Measurements from ENCODE around the gene CS. TPM values are rescaled to one million over a fixed set of nuclear protein-coding genes. Genes with fewer than 3 reads are reported as not detected.

The CS gene
- total RNA-seq, 1 donor from 2014 or later = 302 TPM

DNA sequence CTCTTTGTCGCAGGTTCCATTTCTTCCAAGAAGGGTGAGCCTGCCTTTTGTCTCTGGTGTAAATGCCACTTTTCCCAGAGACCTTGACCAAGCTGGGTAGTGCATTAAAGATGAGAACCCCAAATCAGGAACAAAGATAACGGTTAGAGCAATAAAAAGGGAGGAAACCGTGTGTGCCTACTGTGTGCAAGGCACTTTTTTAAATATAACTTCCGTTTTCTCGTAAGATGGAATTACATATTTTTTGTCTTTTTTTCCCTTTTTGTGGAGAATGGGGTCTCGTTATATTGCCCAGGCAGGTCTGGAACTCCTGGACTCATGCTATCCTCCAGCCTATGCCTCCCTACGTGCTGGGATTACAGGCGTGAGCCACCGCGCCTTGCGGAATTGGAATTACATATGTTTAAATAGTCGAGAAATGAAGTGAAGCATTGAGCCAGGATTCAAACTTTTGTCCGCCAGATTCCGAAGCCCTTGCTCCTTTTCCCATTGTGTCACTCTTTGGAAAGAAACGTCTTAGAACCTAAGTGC is 76.5 kb downstream of the CS start:
- H3K36me3 Mint-ChIP-seq (ENCODE audit: low read depth) = no peaks in the 10 kb centered on the region
- H3K4me1 Mint-ChIP-seq = peaks cover 46% of the 10 kb centered on the region
- H3K4me3 Mint-ChIP-seq = peak overlapping the region; percentile 90

DNA sequence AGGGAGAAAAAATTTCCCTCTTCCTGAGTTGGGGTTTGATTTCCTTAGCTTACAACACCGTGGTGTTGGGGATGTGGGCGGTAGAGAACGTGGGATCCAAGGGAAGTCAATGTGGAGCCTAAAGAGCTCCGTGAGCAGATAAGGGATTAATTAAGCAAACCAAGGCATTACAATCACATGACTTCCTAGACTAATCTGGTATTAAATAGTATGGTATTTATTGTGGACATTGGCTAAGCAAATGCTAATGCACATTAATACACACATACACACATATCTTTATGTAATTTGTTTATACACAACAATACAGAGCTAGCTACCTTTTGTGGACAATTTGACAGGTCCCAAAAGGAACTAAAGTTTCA is 77.6 kb downstream of the CS start:
- TF ChIP-seq, protein P1, sequence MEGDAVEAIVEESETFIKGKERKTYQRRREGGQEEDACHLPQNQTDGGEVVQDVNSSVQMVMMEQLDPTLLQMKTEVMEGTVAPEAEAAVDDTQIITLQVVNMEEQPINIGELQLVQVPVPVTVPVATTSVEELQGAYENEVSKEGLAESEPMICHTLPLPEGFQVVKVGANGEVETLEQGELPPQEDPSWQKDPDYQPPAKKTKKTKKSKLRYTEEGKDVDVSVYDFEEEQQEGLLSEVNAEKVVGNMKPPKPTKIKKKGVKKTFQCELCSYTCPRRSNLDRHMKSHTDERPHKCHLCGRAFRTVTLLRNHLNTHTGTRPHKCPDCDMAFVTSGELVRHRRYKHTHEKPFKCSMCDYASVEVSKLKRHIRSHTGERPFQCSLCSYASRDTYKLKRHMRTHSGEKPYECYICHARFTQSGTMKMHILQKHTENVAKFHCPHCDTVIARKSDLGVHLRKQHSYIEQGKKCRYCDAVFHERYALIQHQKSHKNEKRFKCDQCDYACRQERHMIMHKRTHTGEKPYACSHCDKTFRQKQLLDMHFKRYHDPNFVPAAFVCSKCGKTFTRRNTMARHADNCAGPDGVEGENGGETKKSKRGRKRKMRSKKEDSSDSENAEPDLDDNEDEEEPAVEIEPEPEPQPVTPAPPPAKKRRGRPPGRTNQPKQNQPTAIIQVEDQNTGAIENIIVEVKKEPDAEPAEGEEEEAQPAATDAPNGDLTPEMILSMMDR (conservative IDR thresholded peaks at IDR 0.05) = no peak
- Mint-ChIP-seq H3K36me3 (ENCODE audit: low read depth) (no peaks in the 10 kb centered on the region), H3K9me3 (no peaks in the 10 kb centered on the region), H3K27me3 (ENCODE audit: low read depth) (no peaks in the 10 kb centered on the region), H3K4me3 (peak overlapping the region; percentile 100), H3K27ac (ENCODE audit: unreplicated experiment) (peak overlapping the region; percentile 95), H3K4me1 (peaks cover 46% of the 10 kb centered on the region)
- DNase-seq (ENCODE audit: low read depth, low spot score) = no peak

More for the DNA sequence above, 76.5 kb downstream of the CS start:
- TF ChIP-seq, protein P1 (conservative IDR thresholded peaks at IDR 0.05) = no peak
- DNase-seq (ENCODE audit: low read depth, low spot score) = no peak
- H3K9me3 Mint-ChIP-seq = no peaks in the 10 kb centered on the region
- H3K27me3 Mint-ChIP-seq (ENCODE audit: low read depth) = no peaks in the 10 kb centered on the region
- peak overlapping the region; percentile 96 for H3K27ac Mint-ChIP-seq (ENCODE audit: unreplicated experiment)

DNA sequence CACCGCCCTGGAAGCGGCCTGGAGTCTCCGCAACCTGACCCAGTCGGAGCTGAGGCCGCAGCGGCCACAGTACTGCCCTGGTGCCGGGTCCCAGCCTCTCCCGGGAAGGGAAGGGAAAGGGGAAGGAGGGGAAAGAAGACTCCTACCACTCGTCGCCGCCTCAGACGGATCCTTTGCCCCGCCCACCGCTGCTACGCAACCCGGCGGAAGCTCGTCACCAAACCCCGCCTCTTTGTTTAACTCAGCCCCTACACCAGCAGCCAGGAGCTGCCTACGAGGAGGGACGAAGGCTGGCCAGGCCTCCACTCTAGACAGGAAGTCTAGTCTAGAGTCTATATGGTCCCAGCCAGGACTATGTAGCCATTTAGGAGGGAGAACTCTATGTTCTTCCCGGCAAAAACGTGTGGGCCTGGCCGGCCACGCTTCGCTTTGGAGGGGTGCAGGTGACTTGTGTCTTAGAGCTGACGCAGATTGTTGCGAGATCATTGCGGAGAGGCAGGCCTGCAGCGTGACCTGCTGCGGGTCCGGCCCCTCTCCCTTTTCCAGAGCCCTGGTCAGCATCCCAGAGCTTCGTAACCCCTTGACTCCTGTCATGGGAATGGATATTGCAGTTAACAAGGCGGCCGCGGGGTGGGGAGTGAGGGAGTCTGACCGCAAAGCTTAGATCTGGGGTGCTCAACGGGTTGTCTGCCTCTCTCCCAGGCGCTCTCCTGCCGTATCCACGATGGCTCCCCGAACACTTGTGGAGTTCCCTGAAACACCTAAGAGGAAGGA is 78.2 kb downstream of the CS start, which contains the start of gene RNF41:
TSS of gene RNF41 (minus strand) at position 166 of the 774 bp plus-strand sequence. CDS start 7,875 bp downstream, outside the sequence.
- Mint-ChIP-seq H3K36me3 (ENCODE audit: low read depth) (no peaks in the 10 kb centered on the region), H3K4me1 (peaks cover 46% of the 10 kb centered on the region), H3K9me3 (no peaks in the 10 kb centered on the region), H3K4me3 (peak within 1 kb of the TSS; percentile 100), H3K27me3 (ENCODE audit: low read depth) (no peaks in the 10 kb centered on the region), H3K27ac (ENCODE audit: unreplicated experiment) (peak within 1 kb of the TSS; percentile 95)
- TF ChIP-seq, protein P1 (conservative IDR thresholded peaks at IDR 0.05) = no peak
- peak; percentile 93 for DNase-seq (ENCODE audit: low read depth, low spot score)

Other genes with a start within 250 kb of the CS start
- 144 and 152 TPM in 2 replicates for gene ERBB3, start 220.2 kb downstream of the CS start, total RNA-seq
- gene PA2G4, start 195.8 kb downstream of the CS start, total RNA-seq = 201 and 213 TPM in 2 replicates
- 4,478 and 4,582 TPM in 2 replicates for gene RPL41, start 183.7 kb downstream of the CS start, total RNA-seq
- gene ZC3H10, start 182.1 kb downstream of the CS start, total RNA-seq = 19.1 and 19.3 TPM in 2 replicates
- gene ESYT1, start 172.1 kb downstream of the CS start, total RNA-seq = 118 and 121 TPM in 2 replicates
- gene MYL6B, start 147.7 kb downstream of the CS start, total RNA-seq = 178 and 189 TPM in 2 replicates
- 924 TPM in 2 replicates for gene MYL6, start 142.0 kb downstream of the CS start, total RNA-seq
- gene SMARCC2, start 110.8 kb downstream of the CS start, total RNA-seq = 164 and 172 TPM in 2 replicates
- 48.3 and 48.6 TPM in 2 replicates for gene RNF41, start 78.4 kb downstream of the CS start, total RNA-seq
- gene NABP2, start 76.0 kb downstream of the CS start, total RNA-seq = 71.8 and 75.7 TPM in 2 replicates
- gene SLC39A5, start 70.3 kb downstream of the CS start, total RNA-seq = 0.65 and 1.0 TPM in 2 replicates
- 61.4 and 68.0 TPM in 2 replicates for gene ANKRD52, start 41.9 kb downstream of the CS start, total RNA-seq
- gene COQ10A, start 33.4 kb downstream of the CS start, total RNA-seq = 23.2 and 23.3 TPM in 2 replicates
- gene CNPY2, start 15.7 kb upstream of the CS start, total RNA-seq = 242 and 244 TPM in 2 replicates
- 64.4 and 69.6 TPM in 2 replicates for gene PAN2, start 33.7 kb upstream of the CS start, total RNA-seq
- gene IL23A, start 38.6 kb upstream of the CS start, total RNA-seq = 0.23 TPM in 1 of 2 replicates, not detected in the other
- gene STAT2, start 59.8 kb upstream of the CS start, total RNA-seq = 67.4 and 70.0 TPM in 2 replicates
- gene APOF, start 62.5 kb upstream of the CS start, total RNA-seq = not detected in 2 replicates
- 108 and 110 TPM in 2 replicates for gene TIMELESS, start 149.1 kb upstream of the CS start, total RNA-seq
- not detected in 2 replicates for gene MIP, start 154.3 kb upstream of the CS start, total RNA-seq
- 4.9 and 5.1 TPM in 2 replicates for gene SPRYD4, start 168.2 kb upstream of the CS start, total RNA-seq
- gene GLS2, start 187.8 kb upstream of the CS start, total RNA-seq = 0.30 and 0.35 TPM in 2 replicates
- 29.3 and 33.5 TPM in 2 replicates for gene RBMS2, start 221.5 kb upstream of the CS start, total RNA-seq

Measured in neural crest cell (in vitro differentiated cells).